ENCODE data around the gene NPTN. TPM values are rescaled to one million over a fixed set of nuclear protein-coding genes. Genes with fewer than 3 reads are reported as not detected.
A peak's percentile ranks its signal among the peaks of the same experiment; 100 is the strongest.
"Not testable (repeated sequence)": the region's sequence is repeated elsewhere in the genome, so short reads cannot be mapped to it uniquely, and the experiment has no call there.

NPTN gene
- total RNA-seq, 1 donor from 2014 or later = 69.7 TPM

DNA sequence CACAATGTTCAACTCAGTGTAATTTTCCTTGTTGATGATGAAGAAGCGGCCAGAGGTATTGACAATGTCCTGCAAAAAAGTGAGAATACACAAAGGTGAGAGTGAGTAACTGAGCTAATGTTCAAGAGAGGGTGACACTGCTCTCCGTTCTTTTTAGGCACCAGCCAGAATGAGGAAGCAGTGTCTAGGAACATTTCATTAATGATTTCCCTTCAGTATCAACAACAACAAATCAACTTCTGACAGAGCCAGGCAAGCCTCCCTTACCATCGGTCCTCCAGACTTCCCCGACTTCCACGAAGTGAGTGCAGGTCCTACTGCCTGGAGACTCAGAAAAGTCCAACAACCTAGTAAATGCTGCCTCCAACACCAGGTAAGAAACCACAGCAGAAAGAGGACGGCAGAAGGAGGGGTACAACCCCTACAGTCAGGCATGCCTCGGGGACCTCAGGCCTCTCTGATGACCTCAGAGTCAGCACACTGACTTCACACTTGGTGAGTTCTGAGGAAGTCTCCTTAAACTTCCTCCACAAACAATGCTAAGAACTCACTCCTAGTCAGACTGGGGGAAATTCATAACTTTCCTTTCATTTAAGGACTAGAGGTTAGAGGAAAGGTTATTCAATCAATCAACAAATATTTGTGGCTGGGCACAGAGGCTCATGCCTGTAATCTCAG lies 62.7 kb downstream of the NPTN start:
- ATAC-seq = no peak

DNA sequence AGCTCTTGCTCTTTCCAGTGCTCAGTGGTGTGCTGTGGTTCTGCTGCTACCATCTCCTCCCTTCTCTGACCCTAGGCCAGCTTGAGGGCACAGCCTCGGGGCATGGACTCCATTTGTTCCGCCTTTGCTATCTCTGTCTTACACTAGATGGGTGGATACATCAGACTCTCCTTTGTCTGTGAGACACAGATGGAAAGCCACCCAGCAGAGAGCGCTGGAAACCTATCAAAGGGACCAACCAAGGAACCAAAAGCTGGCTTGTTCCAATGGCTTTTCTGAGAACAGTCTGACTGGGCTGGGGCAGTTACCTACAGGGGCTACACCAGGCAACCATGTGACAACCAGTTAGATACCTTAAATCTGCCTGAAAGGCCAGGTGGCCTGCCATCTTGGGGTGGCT lies 63.8 kb downstream of the NPTN start:
- no peak for ATAC-seq

DNA sequence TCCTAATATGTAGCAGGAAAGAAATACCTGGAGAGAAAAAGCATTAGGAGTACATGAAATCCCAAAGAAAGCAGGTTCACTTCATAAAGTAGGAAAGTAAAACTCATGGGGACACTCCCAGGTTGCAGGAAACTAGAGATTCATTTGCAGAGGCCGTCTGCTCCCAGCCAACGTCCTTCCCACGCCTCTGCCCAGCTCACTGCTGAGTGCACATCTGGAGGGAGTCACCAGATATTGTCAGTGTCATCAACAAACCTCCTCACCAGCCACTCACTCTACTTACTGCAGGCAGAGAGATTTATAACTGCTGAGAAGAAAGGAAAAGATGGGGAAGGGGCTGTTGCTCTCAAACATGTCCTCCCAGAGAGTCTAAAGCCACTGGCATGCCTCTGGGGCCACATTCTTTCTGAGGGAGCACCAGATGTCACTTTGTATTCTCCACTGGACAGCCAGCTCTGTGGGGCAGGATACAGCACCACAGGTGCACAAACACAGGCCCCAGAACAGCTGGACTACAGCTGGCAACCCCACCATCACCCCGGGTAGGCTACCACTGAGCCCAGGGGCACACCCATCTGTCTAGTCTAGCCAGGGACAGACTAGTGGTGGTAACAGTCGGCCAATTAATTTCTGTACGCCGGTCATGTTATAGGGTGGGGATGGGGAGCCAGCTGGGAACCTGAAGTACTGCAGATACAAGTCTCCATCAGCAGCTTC lies 64.5 kb downstream of the NPTN start:
- no peak for ATAC-seq

DNA sequence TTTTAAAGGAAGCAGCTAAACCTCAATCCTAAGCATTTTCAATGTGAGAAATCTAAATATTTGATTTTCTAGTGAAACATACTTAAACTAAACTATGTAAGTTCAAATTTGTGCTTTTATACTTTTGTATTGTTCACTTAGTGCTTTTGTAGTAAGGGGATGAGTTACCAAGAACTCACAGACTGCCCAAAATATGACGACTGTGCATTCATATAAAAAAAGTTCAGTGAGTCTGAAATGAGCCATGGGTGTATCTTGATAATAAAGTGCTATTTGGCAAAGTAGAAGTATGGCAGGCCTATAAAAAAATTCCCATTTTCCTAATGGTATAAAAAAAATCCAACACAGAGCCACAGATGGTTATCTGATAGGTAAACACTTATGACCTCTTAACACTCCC lies 66.2 kb downstream of the NPTN start:
- ATAC-seq = no peak

DNA sequence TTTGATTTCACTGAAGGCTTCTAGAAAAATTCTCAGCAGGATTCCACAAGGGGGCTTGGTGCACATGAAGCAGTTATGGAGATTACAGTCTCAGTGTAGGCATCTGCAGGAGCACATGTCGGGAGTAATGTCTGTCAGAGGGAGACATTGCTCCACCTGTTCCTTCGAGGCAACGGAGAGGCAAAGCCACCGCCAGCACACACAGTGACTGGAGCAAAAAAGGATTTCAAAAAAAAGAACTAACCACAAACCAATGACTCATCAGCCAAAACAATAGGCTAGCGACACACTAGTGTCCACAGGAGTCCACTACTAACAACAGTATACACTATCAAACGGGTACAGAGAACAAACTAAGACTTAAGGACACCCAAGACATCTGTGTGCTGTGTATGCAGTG lies 68.9 kb downstream of the NPTN start:
- peak; percentile 56 for ATAC-seq

DNA sequence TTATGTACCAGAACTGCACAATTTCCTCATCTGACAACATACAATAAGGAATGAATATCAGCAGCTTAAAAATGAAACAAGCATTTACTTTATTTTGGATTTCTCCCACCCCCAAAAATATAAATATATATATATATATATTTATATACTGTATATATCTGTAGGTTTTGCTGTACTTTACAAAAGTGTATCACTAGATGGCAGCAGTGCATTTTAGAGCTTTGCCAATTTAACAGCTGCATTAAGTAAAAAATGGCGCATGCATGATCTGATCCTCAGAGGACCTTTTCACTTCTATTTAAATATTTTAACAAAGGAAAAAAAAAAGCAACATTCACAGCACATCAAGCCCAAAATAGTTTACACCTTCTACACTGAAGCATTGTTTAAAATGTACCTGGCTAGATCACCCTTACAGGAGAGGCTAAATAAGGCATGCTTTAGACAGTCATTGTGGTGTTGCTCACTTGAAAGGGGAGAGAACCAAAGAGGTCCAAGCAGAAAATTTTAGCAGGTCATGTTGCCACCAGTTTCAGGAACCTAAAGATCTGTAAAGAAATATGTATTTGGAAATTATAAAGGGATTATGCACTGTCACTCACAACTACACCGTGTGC lies 72.6 kb downstream of the NPTN start:
- peak; percentile 58 for ATAC-seq

DNA sequence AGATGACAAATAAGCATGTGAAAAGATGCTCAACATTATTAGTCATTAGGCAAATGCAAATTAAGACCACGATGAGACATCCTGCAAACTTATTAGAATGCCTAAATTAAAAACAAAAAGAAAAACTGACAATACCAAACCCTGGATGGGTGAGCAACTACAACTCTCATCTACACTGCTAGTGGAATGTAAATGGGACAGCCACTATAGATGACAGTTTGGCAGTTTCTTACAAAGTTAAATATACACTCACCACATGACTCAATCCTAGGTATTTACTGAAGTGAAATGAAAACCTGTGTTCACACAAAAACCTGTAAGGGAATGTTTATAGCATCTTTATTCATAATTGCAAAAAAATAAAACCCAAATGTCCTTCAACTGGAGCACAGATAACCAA lies 74.7 kb downstream of the NPTN start:
- no peak for ATAC-seq

DNA sequence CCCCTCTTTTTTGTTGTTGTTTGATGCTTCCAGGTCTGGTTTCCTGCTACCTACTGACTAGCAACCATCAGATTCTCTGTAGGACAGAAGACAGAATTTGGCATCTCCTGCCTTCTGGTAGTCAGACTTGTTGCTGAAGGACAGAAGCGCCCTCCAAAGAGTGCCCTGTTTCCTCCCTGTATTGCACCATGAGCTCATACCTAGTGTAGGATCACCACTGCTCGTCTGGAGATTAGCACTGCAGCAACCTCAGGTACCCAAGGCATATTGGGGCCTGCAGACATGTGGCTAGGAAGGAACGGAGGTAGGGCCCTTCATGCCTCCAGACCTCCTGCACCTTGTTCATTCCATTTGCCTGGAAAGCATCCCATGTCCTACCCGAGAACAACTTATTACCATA lies 78.1 kb downstream of the NPTN start:
- no peak for ATAC-seq

DNA sequence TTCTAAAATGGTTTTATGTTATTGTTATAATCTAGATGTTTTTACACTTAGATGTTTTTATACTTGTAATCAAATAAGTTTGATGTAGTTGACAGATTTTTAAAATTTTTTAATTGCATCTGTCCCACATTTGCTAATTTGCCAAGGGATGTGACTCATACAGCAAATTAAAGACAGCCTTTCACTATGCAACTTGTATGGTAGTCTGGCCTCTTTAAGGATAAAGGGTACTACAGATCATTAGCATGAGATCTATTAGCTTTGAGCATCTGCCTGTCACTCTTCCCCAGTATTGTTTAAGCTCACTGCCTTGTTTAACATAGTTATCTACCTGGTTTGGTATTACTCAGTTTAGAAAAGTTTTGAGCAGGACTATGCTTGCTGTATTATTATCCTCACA lies 83.0 kb downstream of the NPTN start:
- ATAC-seq = no peak

DNA sequence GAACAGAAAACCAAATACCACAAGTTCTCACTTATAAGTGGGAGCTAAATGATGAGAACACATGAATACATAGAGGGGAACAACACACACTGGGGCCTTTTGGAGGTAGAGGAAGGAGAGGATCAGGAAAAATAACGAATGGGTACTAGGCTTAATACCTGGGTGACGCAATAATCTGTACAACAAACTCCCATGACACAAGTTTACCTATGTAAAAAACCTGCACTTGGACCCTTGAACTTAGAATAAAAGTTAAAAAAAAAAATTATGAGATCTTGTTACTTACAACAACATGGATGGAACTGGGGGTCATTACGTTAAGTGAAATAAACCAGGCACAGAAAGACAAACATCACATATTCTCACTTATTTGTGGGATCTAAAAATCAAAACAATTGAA lies 84.3 kb downstream of the NPTN start:
- ATAC-seq = not testable (repeated sequence)

DNA sequence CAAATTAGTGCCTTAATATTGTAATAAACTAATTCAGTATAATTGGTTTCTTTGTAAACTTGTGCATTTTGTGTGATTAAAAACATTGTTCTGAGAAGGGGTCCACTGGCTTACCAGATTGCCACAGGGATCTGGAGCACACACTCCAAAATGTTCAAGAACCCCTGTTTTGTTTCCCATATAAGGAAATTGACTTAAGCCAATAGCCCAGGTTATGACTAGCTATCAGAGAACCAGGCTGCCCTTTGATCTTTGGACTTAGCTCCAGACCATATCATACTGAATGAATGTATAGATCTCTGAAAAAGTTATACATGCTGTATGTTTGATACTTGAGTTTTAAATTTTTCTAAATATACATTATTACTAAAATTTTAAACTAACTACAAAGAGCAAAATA lies 91.7 kb downstream of the NPTN start:
- ATAC-seq = no peak

DNA sequence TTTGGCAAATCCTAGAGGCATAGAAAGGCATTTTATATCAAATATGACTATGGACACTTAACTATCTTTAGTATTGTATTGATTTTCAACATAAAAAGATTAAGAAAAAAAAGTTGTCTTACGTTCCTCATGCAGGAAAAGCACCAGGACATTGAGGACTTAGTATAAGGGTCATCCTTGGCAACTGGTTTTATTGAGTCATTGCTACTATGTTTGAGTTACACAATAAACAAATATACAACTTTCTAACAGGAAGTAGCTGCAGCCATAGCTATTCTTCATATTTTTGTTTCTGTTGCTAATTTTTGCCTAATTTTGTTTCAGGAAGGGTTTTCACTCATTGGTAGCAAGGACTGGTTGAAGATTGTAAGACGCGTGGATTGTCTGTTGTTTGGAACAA lies 93.0 kb downstream of the NPTN start:
- no peak for ATAC-seq

DNA sequence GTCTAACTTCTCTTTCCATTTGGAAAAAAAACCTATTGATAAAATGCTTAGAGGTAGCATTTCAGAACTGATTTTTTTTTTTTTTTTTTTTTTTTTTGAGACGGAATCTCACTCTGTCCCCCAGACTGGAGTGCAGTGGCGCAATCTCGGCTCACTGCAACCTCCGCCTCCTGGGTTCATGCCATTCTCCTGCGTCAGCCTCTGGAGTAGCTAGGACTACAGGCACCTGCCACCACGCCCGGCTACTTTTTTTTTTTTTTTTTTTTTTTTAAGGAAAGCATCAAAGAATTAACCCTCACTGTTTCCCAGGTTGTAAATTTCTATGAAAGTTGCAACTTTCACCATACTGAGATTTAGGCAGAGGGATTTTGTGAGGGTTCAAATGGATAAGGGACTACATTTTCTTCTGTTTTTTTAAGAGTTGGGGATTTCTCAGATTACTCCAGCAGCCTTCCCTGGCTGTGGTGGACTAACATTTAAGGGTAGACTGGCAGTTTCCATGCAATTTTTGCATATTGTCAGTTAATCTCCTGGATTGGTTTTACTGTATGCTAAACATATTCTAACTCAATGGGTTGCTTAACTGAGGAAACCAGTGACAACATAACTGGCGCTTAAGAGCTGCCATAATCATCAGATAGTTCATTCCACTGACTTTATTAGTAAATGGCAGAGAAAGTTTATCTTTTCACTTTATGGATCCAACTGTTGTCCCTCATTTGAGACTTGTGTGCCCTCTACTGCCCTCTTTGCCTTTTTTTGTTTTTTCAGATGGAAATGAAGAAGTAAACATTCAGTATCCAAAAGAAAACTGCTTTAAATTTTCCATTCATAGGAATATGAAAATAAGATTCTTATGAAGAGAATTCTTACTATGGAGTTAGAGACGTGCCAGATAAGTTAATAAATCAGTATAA lies 93.7 kb downstream of the NPTN start:
- no peak for ATAC-seq

DNA sequence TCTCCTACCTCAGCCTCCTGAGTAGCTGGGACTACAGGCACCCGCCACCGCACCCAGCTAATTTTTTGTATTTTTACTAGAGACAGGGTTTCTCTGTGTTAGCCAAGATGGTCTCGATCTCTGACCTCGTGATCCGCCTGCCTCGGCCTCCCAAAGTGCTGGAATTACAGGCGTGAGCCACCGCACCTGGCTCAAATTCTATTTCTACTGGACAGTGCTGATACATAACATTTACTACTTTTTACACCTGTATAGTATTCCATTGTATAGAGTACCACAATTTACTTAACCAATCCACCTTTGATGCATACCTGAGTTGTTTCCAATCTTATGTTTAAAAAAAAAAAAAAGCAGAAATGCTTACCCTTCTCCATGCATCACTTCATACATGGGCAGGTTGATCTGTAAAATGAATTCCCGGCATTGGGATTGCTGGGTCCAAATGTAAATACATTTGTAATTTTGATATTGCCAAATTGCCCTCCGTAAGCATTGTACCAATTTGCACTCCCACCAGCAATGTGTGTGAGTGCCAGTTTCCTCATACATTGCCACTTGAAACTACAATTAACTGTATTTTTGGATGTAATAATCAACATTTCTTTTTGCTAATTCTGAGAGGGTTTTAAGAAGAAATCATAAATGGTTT lies 94.5 kb downstream of the NPTN start:
- ATAC-seq = no peak

DNA sequence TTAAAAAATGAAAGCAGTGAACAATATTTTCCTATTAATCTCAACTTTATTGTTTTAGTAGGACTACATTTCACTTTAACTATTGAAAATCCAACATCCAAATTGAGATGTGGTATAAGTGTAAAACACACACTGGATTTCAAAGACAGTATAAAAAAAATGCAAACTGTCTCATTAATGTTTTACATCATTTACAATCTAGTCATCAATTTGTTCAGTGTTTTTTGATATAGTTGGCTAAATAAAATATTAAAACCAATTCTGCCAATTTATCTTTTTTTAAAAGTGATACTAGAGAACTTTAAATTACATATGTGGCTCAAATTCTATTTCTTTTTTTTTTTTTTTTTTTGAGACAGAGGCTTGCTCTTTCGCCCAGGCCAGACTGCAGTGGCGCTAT lies 95.1 kb downstream of the NPTN start:
- no peak for ATAC-seq

DNA sequence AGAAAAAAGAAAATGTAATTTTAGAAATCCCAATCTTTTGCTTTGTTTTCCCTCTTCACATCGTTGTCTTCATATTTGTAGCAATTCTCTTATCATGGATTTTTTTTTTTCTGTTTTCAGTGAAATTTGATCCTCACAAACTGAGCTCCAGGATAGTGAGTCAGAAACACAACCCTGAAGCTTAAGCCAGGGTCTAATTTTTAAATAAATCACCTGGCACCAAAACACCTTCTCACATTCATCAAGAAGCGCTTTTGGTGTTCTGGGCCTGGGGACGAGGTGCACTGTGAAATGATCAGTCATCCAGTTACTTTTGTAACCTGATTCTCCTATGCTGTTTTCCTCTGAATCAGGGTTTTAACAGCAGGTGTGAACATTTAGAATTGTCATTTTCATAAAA lies 102.5 kb downstream of the NPTN start:
- no peak for ATAC-seq

DNA sequence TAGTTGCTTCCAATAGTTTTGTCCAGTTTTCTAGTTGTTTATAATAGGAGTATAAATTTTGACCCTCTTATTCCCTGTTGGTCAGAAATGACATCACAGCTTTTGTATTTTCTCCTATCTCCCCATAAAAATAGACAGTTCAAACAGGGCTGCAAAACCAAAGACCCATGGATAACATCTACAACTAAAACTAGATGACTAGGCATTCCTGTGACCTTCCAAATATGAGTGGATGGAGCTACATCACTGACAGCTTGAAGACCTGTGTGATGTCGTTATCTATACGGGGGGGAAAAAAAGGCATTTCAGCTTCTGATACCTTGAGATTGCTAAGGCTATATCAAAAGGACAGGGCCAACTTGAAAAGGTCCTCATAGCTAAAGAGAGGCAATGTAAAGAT lies 105.6 kb downstream of the NPTN start:
- no peak for ATAC-seq

DNA sequence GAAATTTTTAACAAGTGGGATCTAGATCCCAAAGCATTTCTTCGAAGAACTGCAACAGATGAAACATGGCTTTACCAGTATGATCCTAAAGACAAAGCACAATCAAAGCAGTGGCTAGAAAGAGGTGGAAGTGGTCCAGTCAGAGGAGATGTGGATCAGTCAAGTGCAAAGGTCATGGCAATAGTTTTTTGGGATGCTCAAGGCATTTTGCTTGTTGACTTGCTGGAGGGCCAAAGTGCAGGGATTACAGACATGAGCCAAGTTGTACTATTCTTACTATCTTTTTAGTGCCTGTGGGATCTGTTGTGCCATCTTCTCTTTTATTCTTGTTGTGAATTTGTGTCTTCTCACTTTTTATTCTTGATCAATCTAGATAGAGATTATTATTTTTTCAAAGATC lies 108.3 kb downstream of the NPTN start:
- ATAC-seq = no peak

DNA sequence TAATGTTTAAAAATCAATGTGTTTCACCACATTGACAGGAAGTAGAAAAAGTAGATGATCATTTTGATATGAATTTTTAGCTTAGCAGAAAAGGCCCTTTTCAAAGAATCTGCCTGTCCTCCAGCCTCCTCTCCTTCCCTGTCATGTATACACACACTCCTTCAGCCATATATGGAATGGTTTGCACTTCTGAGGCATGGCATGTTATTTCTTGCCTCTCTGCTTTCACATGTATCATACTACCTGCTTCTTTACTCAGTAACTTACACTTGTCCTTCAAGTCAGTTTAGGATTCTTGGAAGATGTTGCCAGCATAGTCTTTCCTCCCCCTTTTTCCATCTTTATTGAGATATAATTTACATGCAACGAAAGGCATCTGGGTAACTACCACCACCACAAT lies 111.2 kb downstream of the NPTN start:
- peak; percentile 48 for ATAC-seq

DNA sequence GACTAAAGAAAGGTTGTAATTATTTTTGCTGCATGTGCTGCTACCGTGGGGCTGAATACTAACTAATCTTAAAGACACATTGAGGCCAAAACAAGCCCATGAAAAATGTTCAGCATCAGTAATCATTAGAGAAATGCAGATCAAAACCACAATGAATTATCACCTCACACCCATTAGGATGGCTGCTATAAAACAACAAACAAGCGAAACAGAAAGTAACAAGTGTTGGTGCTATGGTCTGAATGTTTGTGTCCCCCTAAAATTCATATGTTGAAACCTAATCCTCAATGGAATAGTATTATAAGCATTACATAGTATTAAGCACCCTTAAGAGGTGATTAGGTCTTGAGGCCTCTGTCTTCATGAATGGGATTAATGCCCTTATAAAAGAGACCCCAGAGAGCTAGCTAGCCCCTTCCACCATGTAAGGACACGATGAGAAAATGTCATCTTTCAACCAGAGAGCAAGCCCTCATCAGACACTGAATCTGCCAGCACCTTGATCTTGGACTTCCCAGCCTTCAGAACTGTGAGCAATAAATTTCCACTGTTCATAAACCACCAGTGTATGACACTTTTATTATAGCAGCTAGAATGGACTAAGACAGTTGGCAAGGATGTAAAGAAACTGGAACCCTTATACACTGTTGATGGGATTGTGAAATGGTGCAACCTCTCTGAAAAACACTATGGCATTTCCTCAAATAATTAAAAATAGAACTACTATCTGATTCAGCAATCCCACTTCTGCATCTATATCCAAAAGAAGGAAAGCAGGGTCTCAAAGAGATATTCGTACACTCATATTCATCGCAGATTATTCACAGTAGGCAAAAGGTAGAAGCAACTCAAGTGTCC lies 114.1 kb downstream of the NPTN start:
- ATAC-seq = no peak

DNA sequence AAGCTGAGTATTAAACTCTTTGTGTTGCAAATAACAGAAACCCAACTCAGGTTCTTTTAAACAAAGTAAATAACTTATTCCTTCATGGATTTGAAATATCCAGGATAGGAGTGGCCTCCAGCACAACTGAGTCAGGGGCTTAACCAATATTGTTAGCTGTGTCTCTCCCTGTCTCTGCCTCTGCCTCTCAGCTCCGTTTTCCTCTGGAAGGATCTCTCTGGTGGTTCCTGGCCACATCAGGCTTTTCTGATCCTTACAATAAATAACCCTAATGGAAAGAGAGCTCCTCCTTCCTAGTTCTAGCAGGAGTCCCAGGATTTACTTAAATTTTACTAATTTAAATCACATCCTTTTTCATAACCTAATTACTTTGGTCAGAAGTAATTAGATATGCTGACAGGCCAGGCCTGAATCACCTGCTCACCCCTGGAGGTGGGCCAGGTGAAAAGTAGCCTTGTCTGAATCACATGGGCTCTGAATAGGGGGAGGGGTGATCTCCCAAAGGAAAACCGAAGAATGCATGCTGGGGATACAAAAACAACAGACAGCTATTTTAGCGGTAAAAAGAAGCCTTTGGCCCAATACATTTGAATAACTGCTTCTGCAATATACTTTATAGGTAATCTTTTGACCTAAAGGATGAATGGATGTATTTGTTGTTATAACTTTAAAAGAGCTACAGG lies 114.9 kb downstream of the NPTN start:
- no peak for ATAC-seq
